Measurements from ENCODE around the gene NALCN.

- TF ChIP-seq, protein P1, sequence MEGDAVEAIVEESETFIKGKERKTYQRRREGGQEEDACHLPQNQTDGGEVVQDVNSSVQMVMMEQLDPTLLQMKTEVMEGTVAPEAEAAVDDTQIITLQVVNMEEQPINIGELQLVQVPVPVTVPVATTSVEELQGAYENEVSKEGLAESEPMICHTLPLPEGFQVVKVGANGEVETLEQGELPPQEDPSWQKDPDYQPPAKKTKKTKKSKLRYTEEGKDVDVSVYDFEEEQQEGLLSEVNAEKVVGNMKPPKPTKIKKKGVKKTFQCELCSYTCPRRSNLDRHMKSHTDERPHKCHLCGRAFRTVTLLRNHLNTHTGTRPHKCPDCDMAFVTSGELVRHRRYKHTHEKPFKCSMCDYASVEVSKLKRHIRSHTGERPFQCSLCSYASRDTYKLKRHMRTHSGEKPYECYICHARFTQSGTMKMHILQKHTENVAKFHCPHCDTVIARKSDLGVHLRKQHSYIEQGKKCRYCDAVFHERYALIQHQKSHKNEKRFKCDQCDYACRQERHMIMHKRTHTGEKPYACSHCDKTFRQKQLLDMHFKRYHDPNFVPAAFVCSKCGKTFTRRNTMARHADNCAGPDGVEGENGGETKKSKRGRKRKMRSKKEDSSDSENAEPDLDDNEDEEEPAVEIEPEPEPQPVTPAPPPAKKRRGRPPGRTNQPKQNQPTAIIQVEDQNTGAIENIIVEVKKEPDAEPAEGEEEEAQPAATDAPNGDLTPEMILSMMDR (IDR thresholded peaks at IDR 0.05): no peak
- no peak for TF ChIP-seq EP300 (IDR thresholded peaks at IDR 0.05)
- TF ChIP-seq POLR2A (IDR thresholded peaks at IDR 0.05): no peak
These were observed 357.5 kb downstream of the NALCN start for GRCh38 chr13:101058841-101059240.

All from ovary (tissue), 3 donors.